ENCODE data around the gene ROR1. TPM values are rescaled to one million over a fixed set of nuclear protein-coding genes. Genes with fewer than 3 reads are reported as not detected.
A peak's percentile ranks its signal among the peaks of the same experiment; 100 is the strongest.
"Not testable (repeated sequence)": the region's sequence is repeated elsewhere in the genome, so short reads cannot be mapped to it uniquely, and the experiment has no call there.

ROR1 gene
- total RNA-seq, 1 donor from 2014 or later: 13.6 TPM

DNA sequence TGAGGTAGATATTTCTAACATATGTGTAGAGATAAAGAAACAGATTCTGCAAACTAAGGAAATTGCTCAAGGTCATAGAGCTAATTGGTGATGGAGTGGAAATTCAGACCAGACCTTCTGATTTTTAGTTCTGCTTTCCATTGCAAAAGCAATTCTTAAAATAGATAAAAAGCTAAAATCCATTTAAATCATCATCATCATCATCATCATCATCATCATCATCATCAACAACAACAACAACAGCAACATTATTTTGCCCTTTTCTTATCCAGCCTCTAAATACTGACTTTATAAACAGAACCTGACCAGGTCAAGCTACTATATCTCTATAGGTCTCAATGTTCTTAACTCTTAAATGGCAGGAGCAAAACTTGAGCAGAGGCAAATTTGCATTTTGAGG is 14.0 kb upstream of the ROR1 start:
- no peak for DNase-seq

DNA sequence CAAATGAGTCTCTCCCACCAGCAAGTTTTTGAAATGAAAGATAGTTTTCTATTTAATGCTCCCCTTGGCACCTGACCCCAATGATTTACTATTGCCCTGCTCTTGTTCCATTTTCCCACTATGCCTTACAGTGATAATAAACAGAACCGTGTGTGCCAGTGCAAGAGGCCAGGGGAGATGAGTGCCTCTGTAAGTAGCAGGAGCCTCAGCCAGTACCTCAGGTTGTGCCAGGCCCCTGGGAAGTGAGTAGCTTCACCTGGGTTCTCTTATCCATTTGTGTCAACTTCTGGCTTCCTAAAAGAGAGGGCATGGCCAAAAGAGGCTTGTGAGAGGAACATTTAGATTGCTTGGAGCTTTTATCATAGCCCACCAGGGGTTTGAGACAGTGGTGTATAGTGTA is 3.4 kb upstream of the ROR1 start:
- DNase-seq: no peak

DNA sequence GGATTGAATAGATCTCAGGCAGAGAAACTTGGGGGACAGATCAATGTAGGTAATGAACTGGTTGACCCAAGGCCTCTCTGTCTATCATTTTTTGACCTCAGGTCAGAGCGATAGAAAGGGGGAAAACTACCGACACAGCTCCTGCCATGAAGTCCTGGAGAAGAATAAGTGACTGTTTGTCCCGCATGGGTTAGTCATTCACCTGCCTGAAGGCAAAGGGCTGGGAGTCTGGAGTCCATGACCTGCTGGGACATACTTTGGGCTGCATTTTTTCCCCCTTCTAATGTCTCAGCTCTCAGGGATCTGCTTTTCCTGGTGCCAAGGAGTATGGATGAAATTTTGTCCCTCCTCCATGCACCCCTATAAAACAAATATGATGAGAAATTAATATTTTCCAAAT is 1.6 kb upstream of the ROR1 start:
- no peak for DNase-seq

DNA sequence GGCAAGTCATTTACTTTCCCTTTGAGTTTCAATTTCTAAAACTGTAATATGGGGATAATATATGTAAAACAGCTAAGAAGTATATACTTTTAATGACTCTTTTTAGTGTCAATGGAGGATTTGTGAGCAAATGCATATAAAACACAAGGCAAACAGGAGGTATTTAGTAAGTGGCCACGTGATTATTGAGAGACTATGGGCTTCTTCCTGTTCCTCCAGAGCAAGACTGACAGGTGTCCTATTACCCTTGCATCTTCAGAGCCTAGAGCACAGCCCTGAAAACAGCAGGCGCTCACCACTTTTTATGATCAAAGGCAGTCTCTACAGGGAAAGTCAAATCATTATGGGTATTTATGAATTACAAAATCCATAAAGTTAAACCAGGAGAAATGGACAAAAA is 941 bp upstream of the ROR1 start:
- DNase-seq: no peak

DNA sequence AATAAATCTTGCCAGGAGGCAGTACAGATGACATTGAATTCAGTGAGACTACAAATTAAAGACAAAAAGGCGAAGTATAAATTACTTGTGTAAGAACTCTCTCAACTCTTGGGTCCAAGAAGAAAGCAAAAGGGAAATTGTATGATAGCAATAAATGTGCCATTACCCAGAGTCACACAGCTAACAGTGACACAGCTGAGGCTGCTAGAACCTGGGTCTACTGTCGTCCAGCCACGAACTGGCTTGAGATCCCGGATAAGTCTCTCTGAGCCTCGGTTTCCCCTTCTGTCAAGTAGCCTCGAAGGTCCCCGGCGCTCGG is 362 bp upstream of the ROR1 start:
- DNase-seq: no peak

DNA sequence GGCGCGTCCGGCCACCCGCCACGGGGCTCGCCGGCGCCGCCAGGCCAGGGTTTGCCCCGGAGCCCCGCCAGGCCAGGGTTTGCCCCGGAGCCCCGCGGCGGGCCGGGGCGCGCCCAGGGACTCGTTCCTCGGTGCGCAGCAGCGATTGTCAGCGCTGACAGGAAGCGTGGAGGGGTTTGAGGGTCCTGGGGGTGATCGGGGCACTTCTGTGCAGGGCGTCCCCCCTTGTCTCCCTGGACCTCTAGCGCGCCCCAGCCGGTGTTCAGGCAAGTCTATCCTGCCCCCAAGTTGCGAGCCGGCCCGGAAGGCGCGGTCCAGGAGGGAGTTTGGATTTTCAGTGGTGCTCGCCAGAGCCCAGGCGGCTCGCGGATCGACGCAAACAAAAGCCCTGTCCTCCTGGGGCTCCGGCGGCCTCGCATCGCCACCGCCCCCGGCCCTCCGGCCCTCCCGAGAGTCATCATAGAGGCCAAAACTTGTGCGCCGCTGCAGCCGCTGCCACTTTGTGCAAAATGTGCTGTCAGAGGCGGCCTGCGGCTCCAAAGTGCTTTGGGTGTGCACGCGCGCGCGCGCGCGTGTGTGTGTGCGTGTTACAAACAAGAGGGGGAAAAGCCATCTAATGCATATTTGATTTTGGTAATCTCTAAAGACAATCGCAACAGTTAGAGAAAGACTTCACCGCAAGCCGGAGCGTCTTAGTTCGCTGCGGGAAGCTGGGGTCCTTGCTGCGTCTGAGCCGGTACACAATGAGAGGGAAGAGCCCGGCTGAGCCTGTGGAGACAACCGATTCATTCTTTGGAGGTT is 1.0 kb downstream of the ROR1 start:
- DNase-seq: peak; percentile 61

DNA sequence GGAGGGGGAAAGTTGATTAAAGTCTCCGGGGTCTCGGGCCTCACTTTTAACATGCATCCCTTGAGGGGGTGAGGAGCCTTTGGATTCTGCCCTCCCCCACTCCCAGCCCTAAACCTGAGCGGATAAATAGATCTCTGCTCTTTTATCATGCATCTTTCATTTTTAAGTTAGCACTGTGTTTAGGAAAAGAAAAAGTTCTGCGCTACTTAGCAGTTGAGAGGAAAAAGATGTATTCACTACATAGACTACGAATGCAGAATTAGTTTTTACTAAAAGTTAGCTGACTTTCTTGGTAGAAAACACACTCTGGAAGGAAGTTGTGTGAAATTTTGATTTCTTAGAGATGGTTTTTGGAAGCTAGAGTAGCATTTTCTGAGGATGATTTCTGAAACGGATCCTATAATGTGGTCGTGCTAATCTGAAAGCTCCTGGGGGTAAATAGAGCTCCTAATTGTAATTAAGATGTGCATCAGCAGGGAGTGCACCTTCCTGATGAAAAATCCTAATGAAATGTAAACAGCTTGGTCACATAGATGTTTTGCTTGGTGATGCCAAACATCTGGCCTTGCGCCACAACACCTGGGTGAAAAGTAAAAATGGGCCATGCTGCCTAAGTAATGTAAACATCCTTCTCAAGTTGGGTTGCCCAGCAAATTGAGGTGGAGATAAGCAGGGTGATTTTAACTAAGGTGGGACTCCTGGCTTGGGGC is 1.8 kb downstream of the ROR1 start:
- no peak for DNase-seq

DNA sequence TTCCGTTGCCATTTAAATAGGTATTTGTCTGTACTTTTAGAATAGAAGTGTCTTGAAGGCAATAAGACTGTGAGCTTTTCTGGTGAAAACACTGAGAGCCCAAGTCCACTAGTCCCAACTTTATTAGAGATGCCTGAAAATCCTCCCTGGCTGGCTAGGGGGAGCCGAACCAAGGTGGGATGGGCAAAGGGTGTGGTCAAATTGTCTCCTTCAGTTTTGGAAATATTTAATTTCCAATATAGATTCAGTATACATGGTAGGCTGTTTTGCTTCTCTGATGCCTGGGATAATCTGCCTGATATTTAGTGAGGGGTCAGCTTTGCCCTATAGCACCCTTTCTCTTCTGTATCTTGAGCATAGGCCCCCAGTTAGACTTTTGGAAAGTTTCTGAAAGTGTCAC is 3.5 kb downstream of the ROR1 start:
- no peak for DNase-seq

DNA sequence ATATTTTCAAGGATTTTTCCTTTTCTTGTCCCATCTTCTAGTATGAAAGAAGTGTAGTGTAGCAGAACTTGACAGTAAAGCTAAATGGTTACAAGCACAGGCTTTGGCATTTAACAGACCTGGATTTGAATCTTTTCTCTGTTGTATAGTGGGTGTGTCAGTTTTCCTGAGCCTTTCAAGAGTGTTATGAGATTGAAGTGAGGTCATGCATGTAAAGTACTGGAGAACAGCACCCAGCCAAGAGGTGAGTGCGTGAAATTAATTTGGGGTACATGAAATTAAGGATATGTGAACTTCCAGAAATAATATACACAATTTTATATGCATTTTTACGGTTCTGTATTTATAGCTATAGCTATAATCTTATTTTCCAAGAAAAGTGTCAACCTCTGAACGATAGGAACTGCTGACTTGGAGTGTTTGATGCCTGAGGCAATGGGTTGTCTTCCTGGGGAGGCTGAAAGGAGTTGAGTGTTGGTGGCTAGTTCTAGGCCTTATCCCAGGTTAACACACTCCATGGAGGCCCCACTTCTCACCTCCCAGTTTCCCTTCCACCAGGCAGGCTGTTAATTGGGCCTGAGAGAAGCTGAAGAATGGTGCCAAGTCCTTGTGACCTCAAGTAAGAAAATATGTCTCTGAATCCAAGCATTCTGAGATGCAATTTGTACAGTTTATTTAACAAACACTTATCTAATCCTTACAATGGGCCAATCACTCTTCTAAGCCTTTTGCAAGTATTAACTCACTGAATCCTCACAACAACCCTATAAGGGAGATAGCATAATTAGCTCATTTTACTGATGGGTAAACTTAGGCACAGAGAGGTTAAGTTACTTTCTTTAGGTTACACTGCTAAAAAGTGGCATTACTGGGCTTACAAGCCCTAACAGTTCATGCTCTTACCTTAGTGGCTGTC is 4.4 kb downstream of the ROR1 start:
- no peak for DNase-seq

DNA sequence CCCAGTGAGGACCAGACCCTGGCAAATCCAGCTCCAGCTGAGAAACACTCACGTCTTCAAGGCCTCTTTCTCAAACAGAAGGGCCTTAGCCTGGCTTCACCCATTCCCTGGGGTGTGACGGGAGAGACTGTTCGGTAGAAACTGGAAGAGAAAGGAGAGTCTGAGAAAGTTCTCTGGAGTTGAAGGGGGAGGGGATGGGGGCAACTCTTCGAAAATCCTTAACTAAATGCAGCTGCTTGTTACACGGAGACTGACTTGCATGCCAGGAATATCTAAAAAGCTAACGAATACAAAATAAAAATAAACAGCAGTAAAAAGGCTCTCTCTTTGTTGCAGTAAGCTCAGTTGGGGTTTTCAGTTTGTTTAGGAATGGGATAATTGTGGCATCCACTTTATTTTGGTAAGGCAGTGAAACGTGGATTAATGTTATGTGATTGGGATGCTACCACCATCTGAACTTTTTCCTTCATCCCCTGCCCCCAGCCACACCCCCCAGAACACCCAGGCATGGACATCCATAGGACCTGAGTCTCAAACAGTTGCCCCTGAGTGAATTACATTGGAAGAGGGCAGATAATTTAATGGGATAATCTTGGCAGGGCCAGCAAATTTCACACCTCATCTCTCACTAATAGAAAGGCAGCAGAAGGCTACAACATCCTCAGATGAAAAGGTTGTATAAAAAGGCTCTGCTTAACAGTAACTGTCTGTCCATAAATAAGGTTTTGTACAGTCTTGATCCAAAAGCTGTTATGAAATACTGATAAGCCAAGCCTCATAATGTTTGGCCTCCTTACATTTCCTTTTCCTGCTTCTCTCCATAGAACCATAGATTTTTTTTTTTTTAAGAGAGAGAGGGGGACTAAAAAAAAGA is 5.8 kb downstream of the ROR1 start:
- peak; percentile 50 for DNase-seq

DNA sequence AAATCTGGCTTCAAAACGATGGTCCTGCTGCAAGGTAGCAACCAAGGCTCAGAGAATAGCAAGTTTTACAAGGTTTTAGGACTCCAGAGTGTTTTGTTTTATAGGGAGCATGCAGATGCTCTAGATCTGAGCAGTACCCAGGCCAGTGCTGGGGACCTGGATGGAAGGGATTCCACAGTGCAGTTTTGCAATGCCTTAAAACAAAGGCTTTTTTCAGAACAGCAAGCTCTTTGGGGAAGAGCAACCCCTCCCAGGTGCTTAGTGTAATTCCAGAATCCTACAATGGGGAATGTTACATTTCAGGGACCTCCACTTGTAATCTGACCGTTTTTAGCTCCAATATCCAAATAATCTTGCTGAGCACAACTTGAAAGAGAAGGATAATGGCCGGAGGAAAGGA is 6.7 kb downstream of the ROR1 start:
- no peak for DNase-seq

DNA sequence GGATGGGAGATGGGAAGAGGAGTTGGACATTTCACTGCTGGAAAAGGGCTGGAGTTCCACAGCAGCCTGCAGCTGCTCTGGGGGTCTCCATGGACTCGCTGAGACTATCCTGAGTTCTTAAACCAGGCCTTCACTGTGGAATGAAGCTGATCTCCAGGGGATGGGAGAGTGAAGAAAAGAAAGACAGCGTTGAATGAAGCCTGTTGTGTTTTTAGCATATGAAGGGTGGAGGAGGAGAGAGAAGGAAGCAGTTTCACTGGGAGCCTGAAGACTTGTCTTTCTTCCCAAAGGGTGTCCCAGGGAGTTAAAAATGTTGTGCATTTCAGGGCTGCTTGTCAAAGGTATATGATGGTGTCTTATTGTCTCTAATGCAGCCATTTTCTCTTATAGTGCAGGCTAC is 9.2 kb downstream of the ROR1 start:
- no peak for DNase-seq

DNA sequence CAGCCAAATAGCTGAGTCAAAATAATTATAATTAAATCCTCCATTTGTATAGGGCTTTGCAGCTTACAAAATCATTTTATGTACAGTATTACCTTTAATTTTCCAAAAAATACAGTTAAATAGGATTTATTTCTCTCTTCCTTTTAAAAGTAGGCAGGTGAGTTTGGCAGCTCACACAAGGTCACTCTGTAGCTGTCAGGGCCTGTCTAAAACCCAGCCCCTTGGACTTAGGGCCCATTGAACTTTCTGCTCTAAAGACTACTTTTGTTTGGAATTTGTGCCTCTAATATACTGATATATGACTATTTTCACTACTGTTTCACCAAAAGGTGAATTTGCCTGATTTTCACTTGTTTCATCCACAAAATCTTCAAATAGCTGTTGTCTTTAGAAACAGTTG is 10.3 kb downstream of the ROR1 start:
- no peak for DNase-seq

DNA sequence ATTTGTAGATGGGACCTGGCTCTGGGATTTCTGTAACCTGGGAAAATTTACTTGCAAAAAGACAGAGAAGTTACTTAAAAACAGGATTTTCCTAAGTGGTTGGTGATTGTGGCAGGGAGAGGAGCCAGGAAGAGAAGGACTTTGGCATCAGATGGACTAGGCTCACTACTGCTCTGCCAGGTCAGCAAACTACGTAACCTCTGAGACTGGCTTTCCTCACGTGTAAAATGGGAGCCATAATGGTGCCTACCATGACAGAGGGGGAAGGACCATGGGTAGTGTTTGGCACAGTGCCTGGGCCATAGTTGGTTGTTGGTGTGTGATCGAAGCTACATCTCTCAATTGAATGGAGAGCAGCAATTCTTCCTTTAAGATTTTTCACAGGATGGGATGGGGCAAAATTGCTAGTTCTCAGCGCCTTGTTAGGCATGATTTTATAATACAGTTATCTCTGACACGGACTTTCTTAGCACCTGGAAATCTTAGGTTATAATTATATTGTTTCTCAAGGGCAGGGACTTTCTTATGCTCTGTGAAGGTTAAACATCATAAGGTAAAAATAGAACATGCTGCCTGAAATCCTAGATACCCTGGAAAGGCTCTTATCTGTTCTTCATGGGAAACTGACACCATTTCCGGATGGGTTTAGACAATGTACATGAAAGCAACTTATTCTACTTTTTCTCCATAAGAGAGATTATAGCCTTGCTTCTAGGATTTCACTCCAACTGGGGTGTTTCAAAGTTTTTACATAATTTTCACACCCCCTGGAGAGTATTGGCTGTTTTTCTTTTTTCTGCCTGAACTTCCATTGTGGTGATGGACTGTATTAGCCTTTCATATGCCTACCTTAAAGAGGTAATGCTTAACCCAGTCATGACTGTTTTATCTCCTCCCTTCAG is 10.9 kb downstream of the ROR1 start:
- no peak for DNase-seq

DNA sequence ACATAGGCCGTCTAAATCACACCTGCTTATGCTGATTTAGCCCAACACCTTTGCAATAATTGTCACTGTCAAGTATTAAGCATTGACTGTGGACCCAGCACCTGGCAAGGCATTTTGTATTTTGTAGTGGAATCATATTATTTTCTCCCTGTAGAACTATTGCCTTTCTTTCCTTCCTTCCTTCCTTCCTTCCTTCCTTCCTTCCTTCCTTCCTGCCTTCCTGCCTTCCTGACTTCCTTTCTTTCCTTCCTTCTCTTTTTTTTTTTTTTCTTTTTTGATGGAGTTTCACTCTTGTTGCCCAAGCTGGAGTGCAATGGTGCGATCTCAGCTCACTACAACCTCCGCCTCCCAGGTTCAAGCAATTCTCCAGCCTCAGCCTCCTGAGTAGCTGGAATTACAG is 13.5 kb downstream of the ROR1 start:
- not testable (repeated sequence) for DNase-seq

DNA sequence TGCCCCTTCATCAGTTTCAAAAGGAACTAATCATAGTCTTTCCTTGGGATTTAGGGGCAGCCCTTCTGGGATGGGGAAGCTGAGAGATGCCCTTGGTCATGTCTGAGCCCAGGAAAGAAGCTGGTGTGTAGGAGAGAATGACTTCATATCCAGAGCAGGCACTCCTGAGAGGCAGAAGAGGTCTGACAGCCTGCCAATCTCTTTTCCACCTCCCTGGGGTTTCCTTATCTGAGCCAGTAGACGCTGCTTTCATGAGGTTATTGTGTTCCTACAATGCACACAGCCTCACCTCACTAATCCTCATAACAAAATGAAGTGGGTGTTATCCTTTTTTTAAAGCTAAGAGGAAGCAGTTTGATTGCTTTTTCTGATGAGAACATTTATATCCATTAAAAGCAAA is 14.1 kb downstream of the ROR1 start:
- no peak for DNase-seq

DNA sequence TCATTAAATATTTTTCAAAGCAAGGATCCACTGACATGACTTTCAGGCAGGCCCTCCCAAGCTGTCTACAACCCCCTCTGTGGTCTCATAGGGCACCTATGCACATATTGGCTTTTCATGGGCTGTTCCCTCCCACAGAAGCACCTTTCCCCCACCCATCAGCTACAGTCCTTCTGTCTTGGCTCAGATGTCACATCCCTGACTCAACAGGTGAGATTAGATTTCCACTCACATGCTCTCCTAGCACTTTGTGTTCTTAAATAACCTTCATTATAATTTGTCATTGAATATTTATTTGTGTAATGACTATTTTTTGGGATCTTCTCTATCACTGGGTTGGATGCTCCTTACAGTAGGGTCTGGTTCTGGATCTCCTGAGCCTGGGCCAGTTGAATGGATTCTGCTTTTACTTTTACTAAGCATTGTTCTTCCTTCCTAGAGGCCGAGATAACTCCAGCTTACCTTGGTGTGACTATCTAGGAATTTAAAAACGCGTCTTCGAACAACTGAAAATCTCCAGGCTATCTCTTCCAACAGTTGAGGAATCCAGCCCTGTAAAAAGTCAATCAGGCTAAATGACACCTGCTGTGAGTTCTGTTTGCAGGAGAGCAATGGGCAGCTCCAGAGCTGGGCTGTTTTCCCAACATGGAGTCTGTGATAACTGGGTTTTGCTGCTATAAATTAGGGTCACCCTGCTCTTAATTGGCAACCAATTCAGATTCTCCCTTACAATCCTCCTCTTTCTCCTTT is 16.2 kb downstream of the ROR1 start:
- no peak for DNase-seq

DNA sequence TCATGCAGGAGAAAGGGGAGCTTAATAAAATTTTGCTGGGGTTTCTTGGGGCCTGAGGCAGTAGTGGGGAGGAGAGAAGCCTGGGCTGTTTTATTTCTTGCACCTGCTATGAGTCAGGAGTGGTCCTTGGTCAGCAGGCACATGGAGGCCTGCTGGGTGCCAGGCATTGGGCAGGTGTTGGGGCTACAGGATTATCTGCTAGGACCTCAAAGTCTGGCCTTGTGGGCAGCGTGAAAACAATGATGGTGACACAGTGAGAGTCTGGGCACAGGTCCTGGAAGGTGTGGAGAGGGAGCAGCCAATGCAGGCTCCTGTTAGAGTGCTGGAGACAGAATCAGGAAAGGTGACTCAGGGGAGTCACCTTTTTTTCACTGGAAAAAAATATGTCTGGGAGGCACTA is 17.2 kb downstream of the ROR1 start:
- DNase-seq: no peak

DNA sequence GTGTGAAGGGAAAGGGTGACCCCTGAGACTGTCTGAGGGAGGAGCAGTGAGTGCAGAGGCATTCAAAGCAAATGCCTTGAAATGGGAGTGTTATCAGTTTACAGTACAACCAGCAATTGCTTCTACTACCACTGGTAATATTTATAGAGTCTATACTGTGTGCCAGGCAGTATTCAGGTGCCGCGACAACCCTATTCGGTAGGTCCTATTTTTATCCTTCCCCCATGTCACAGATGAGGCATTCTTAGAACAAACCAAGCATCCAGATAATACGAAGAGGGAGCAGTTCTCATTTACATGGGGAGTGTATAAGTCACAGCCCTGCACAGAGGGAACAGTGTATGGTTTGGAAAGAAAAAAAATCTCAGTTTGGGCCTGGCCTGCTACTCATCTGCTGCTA is 18.3 kb downstream of the ROR1 start:
- DNase-seq: no peak

DNA sequence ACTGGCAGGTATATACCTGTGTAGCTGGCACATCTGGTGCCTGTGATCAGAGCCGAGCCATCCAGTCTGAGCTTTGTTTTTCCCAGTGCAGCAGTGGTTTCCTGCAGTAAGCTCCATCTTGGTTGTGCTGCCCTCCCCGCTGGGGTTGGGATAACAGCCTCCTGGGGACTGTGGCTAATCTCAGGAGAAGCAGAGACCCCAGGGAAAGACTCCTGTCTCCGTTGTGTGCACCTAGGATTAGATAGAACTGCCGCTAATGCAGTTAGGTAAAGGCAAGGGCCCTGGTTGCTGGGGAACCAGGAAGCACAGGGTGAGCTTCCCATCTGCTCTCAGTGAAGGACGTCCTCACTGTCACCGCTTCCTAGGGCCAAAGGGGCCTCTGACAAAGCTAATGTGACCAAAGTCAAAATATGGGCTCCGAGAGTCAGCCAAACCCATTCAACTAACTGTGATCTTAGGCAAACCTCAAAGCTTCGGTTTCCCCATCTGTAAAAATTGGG is 20.0 kb downstream of the ROR1 start:
- no peak for DNase-seq
